Activated CD4-positive, alpha-beta T cell treated with anti-CD3 and anti-CD28 coated beads for 36 hours (primary cell): ENCODE data around the gene TMED9. TPM values are rescaled to one million over a fixed set of nuclear protein-coding genes. Genes with fewer than 3 reads are reported as not detected.
A peak's percentile ranks its signal among the peaks of the same experiment; 100 is the strongest.
"Not testable (repeated sequence)": the region's sequence is repeated elsewhere in the genome, so short reads cannot be mapped to it uniquely, and the experiment has no call there.

Source experiments
- ATAC-seq: fragments of 200-7000 bp; cut with Tn5 transposase; one replicate; pipeline ENCODE4 v1.10.0; 2021; ENCODE audit warnings: mild to moderate bottlenecking, moderate library complexity
- CTCF ChIA-PET: fragments of 350-600 bp; sonication (Branson Sonifier 250); formaldehyde crosslinking; loops from one replicate; lab custom pipeline; 2021; ENCODE audit warnings: antibody characterized with exemption; lab: Charles Lee
- POLR2A ChIA-PET: fragments of 350-600 bp; sonication (Branson Sonifier 250); formaldehyde crosslinking; loops from one replicate; lab custom pipeline; 2021; ENCODE audit warnings: antibody characterized with exemption, inconsistent platforms; lab: Charles Lee
- DNase-seq: peaks from one replicate; pipeline ENCODE4 v3.0.0-alpha.2; 2020
- H3K27ac Mint-ChIP-seq: one replicate; pipeline ENCODE4 v1.8.0; 2021; ENCODE audit warnings: mixed read lengths
- H3K27me3 Mint-ChIP-seq: one replicate; pipeline ENCODE4 v1.8.0; 2021; ENCODE audit warnings: mixed read lengths
- H3K36me3 Mint-ChIP-seq: one replicate; pipeline ENCODE4 v1.8.0; 2021; ENCODE audit warnings: low read depth, mixed read lengths
- H3K4me1 Mint-ChIP-seq: one replicate; pipeline ENCODE4 v1.8.0; 2021; ENCODE audit warnings: mixed read lengths
- H3K4me3 Mint-ChIP-seq: one replicate; pipeline ENCODE4 v1.8.0; 2021; ENCODE audit warnings: mild to moderate bottlenecking, moderate library complexity, mixed read lengths
- H3K9me3 Mint-ChIP-seq: one replicate; pipeline ENCODE4 v1.8.0; 2021; ENCODE audit warnings: low read depth, mixed read lengths
- intact Hi-C, 2 experiments: fragments of 100-400 bp; cut with DNase I in 1 of 2; cut with micrococcal nuclease in 1 of 2; formaldehyde crosslinking; loops; one replicate each; pipeline versions ENCODE4 v1.14.2 to v1.15.1; 2022 to 2024; cut with DNase I, micrococcal nuclease
- total RNA-seq, 2 experiments: library from RNA; stranded (reverse); gene quantifications; one replicate each; pipeline ENCODE4 v1.2.3, GENCODE V29; 2021

TMED9 gene
- total RNA-seq, 2 experiments from 2014 or later = 83.2 to 109 TPM

- H3K9me3 Mint-ChIP-seq = no peaks in the 10 kb centered on the region
- DNase-seq = no peak
- no peaks in the 10 kb centered on the region for H3K36me3 Mint-ChIP-seq
- peak overlapping the region; percentile 4 for H3K27ac Mint-ChIP-seq
- ChIA-PET POLR2A (no interaction called here), CTCF (interaction anchor here (0.8 kb wide), 1 partner anchor 30 kb away, joined by 5 read pairs; no protein-coding TSS in a partner anchor)
- H3K27me3 Mint-ChIP-seq = no peaks in the 10 kb centered on the region
- no peak overlapping the region for H3K4me3 Mint-ChIP-seq
- intact Hi-C loops = no loop called here
- H3K4me1 Mint-ChIP-seq = peaks cover 9% of the 10 kb centered on the region
- no peak for ATAC-seq
Measured at GRCh38 chr5:177611446-177612214, 19.6 kb downstream of the TMED9 start.

GRCh38 chr5:177612215-177612673, 20.2 kb downstream of the TMED9 start:
- Mint-ChIP-seq H3K36me3 (no peaks in the 10 kb centered on the region), H3K27ac (peak overlapping the region; percentile 4), H3K4me3 (no peak overlapping the region), H3K4me1 (peaks cover 4% of the 10 kb centered on the region), H3K27me3 (no peaks in the 10 kb centered on the region), H3K9me3 (no peaks in the 10 kb centered on the region)
- DNase-seq (no peak), ATAC-seq (no peak)
- ChIA-PET POLR2A (no interaction called here), CTCF (no interaction called here)
- intact Hi-C loops = no loop called here

- Mint-ChIP-seq H3K27ac (no peak overlapping the region), H3K4me3 (no peak overlapping the region), H3K9me3 (no peaks in the 10 kb centered on the region), H3K4me1 (no peaks in the 10 kb centered on the region), H3K36me3 (peaks cover 29% of the 10 kb centered on the region), H3K27me3 (no peaks in the 10 kb centered on the region)
- ChIA-PET CTCF (no interaction called here), POLR2A (no interaction called here)
- ATAC-seq (no peak), DNase-seq (no peak)
- intact Hi-C loops = no loop called here
Measured at GRCh38 chr5:177620560-177620959, 28.6 kb downstream of the TMED9 start.

- peaks cover 13% of the 10 kb centered on the region for H3K36me3 Mint-ChIP-seq
- H3K27me3 Mint-ChIP-seq, H3K27ac Mint-ChIP-seq, H3K4me3 Mint-ChIP-seq, H3K9me3 Mint-ChIP-seq, intact Hi-C loops, H3K4me1 Mint-ChIP-seq, CTCF ChIA-PET, DNase-seq, ATAC-seq, POLR2A ChIA-PET: not testable (repeated sequence)
Measured at GRCh38 chr5:177624172-177624571, 32.2 kb downstream of the TMED9 start.

GRCh38 chr5:177630186-177630585, 38.2 kb downstream of the TMED9 start:
- intact Hi-C loops, H3K4me1 Mint-ChIP-seq, H3K4me3 Mint-ChIP-seq, H3K27ac Mint-ChIP-seq, H3K27me3 Mint-ChIP-seq, ATAC-seq, H3K9me3 Mint-ChIP-seq, DNase-seq, H3K36me3 Mint-ChIP-seq: not testable (repeated sequence)
- ChIA-PET POLR2A (interaction anchor here (0.6 kb wide), 1 partner anchor 493 kb away, joined by 4 read pairs; no protein-coding TSS in a partner anchor), CTCF (interaction anchor here (1.1 kb wide), 1 partner anchor 225 kb away, joined by 3 read pairs; no protein-coding TSS in a partner anchor)

- H3K27me3 Mint-ChIP-seq, intact Hi-C loops, H3K36me3 Mint-ChIP-seq, DNase-seq, POLR2A ChIA-PET, ATAC-seq, CTCF ChIA-PET, H3K27ac Mint-ChIP-seq, H3K4me3 Mint-ChIP-seq, H3K4me1 Mint-ChIP-seq, H3K9me3 Mint-ChIP-seq: not testable (repeated sequence)
Measured at GRCh38 chr5:177634912-177635311, 42.9 kb downstream of the TMED9 start.

- H3K4me3 Mint-ChIP-seq, H3K27ac Mint-ChIP-seq, intact Hi-C loops, CTCF ChIA-PET, H3K9me3 Mint-ChIP-seq, DNase-seq, H3K27me3 Mint-ChIP-seq, POLR2A ChIA-PET: not testable (repeated sequence)
- peaks cover 15% of the 10 kb centered on the region for H3K36me3 Mint-ChIP-seq
- peak; percentile 98 for ATAC-seq
- H3K4me1 Mint-ChIP-seq = peaks cover 11% of the 10 kb centered on the region
Measured at GRCh38 chr5:177645462-177645861, 53.5 kb downstream of the TMED9 start.

Other genes starting within 250 kb of the TMED9 start
- gene LMAN2, start 240.5 kb upstream of the TMED9 start, total RNA-seq = 10 to 100 TPM; 74.5 to 92.1 TPM
- gene RGS14, start 234.3 kb upstream of the TMED9 start, total RNA-seq = 10 to 100 TPM; 43.8 to 62.0 TPM
- gene SLC34A1, start 207.8 kb upstream of the TMED9 start, total RNA-seq = under 1 TPM in 1 of 2 experiments, not detected in 1; 0.14 TPM
- not detected for gene PFN3, start 191.5 kb upstream of the TMED9 start, total RNA-seq
- gene F12, start 182.6 kb upstream of the TMED9 start, total RNA-seq = 1 to 10 TPM; 3.4 to 4.9 TPM
- gene GRK6, start 165.5 kb upstream of the TMED9 start, total RNA-seq = 100 to 1,000 TPM; 110 to 141 TPM
- 10 to 100 TPM; 12.3 to 13.0 TPM for gene PRR7, start 145.4 kb upstream of the TMED9 start, total RNA-seq
- 10 to 100 TPM; 29.5 to 41.2 TPM for gene DBN1, start 118.6 kb upstream of the TMED9 start, total RNA-seq
- gene PDLIM7, start 94.6 kb upstream of the TMED9 start, total RNA-seq = 10 to 100 TPM; 41.9 to 50.2 TPM
- 1 to 10 TPM; 4.2 to 4.8 TPM for gene DOK3, start 82.4 kb upstream of the TMED9 start, total RNA-seq
- 100 to 1,000 TPM; 192 to 197 TPM for gene DDX41, start 75.2 kb upstream of the TMED9 start, total RNA-seq
- gene FAM193B, start 37.6 kb upstream of the TMED9 start, total RNA-seq = 10 to 100 TPM; 63.6 to 77.7 TPM
- 10 to 100 TPM; 16.3 to 18.1 TPM for gene B4GALT7, start 7.9 kb downstream of the TMED9 start, total RNA-seq
- gene FAM153A, start 190.7 kb downstream of the TMED9 start, total RNA-seq = 10 to 100 TPM; 38.8 to 54.0 TPM